HCT116 (cell line): ENCODE data around the gene CDC45.

Experiments
- ELF1 ChIP-seq: IDR thresholded peaks from 2 replicates; pipeline ENCODE4 v1.6.1; 2012; ENCODE audit warnings: low read depth, borderline replicate concordance
- REST ChIP-seq: IDR thresholded peaks from 2 replicates; pipeline ENCODE4 v1.6.1; 2012; ENCODE audit warnings: low read depth
- SP1 ChIP-seq: IDR thresholded peaks from 2 replicates; pipeline ENCODE4 v1.6.1; 2012; ENCODE audit warnings: low read depth
- TF ChIP-seq, protein P1 (sequence below), 3 experiments: fragments of 200-600 bp in 1 of 3; sonication (generic) in 1 of 3; IDR thresholded peaks in 2 of 3; conservative IDR thresholded peaks in 1 of 3; 2 replicates each; pipeline ENCODE4 v1.5.1; 2012 to 2017; ENCODE audit warnings: low read depth in 2 of 3, low read length in 2 of 3, antibody characterized with exemption in 1 of 3, borderline replicate concordance in 1 of 3, control low read depth in 1 of 3, mild to moderate bottlenecking in 1 of 3, mixed read lengths in 1 of 3, mixed run types in 1 of 3, moderate library complexity in 1 of 3; ENCODE audit not compliant: insufficient read depth in 1 of 3

DNA sequence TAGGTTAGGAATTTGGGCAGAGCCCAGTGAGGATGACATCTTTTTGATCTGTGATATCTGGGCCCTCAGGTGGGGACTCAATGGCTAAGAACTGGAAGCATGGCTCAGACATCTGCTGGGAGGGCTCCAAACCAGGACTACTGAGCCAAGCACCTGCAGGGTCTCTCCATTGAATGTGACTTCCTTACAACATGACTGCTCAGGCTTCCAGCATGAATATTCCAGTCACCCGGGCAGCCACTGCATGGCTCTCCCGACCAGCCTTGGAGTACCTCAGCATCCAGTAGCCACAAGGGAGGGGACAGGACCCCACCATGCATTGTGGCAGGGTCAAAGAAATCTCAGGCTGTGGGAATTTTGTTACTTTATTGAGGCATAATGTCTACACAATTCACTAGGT, 8.6 kb downstream of the CDC45 start:
- TF ChIP-seq ELF1 (no peak), REST (no peak), SP1 (no peak)
- TF ChIP-seq, protein P1, sequence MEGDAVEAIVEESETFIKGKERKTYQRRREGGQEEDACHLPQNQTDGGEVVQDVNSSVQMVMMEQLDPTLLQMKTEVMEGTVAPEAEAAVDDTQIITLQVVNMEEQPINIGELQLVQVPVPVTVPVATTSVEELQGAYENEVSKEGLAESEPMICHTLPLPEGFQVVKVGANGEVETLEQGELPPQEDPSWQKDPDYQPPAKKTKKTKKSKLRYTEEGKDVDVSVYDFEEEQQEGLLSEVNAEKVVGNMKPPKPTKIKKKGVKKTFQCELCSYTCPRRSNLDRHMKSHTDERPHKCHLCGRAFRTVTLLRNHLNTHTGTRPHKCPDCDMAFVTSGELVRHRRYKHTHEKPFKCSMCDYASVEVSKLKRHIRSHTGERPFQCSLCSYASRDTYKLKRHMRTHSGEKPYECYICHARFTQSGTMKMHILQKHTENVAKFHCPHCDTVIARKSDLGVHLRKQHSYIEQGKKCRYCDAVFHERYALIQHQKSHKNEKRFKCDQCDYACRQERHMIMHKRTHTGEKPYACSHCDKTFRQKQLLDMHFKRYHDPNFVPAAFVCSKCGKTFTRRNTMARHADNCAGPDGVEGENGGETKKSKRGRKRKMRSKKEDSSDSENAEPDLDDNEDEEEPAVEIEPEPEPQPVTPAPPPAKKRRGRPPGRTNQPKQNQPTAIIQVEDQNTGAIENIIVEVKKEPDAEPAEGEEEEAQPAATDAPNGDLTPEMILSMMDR (IDR thresholded peaks at IDR 0.05 in 2 of 3, conservative IDR thresholded peaks at IDR 0.05 in 1 of 3; ENCODE audit: borderline replicate concordance in 1 of 3, insufficient read depth in 1 of 3, low read depth in 2 of 3, low read length in 2 of 3), result no peak
